GM13976 (cell line): ENCODE results near the gene GRK6.

Source experiments
- DNase-seq: peaks from one replicate; pipeline ENCODE4 v3.0.0; 2012; ENCODE audit warnings: low spot score
- in situ Hi-C: fragments of 300-500 bp; cut with MboI; formaldehyde crosslinking; loops from one replicate; pipeline ENCODE4 v1.12.0; 2022; ENCODE audit warnings: low sequenced_read_pairs, mixed read lengths, inconsistent platforms; ENCODE audit not compliant: unreplicated experiment
- TF ChIP-seq, protein P1 (sequence below): IDR thresholded peaks from 2 replicates; pipeline ENCODE4 v1.5.1; 2012; ENCODE audit warnings: borderline replicate concordance, mild to moderate bottlenecking; ENCODE audit not compliant: insufficient read depth; ENCODE audit errors: extremely low read depth, missing control alignments, control extremely low read depth

The GRK6 gene

DNA sequence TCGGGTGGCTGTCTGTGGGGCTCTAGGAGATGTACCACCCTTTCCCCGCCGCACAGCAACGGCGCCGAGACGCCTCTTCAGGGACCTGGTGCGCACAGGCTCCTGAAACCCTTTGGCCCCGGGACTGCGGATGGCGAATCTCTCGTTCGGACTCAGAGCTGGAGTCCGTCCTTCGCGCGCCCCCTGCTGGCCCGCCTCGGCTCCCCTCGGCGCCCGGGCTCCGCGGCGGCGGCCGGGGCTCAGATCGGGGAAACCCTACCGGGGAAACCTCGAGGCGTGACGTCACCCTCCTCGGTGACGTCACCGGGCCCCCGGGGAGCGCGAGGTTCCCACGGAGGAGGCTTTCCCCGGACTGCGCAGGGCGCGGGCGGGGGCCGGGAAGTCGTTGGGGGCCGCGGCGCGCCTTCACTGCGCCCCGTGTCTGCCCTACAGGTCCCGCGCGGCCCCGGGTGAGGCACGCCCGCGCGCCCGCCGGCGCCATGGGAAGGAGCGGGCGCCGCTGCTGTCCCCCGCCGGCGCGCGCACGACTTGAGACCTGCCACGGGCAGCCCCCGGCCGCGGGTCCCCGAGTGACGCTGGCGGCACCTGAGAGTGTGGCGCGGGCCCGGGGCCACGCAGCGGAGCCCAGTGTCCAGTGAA is 28.0 kb downstream of the GRK6 start:
- TF ChIP-seq, protein P1, sequence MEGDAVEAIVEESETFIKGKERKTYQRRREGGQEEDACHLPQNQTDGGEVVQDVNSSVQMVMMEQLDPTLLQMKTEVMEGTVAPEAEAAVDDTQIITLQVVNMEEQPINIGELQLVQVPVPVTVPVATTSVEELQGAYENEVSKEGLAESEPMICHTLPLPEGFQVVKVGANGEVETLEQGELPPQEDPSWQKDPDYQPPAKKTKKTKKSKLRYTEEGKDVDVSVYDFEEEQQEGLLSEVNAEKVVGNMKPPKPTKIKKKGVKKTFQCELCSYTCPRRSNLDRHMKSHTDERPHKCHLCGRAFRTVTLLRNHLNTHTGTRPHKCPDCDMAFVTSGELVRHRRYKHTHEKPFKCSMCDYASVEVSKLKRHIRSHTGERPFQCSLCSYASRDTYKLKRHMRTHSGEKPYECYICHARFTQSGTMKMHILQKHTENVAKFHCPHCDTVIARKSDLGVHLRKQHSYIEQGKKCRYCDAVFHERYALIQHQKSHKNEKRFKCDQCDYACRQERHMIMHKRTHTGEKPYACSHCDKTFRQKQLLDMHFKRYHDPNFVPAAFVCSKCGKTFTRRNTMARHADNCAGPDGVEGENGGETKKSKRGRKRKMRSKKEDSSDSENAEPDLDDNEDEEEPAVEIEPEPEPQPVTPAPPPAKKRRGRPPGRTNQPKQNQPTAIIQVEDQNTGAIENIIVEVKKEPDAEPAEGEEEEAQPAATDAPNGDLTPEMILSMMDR, result peak; percentile 98
- DNase-seq, result peak; percentile 97
- in situ Hi-C loops, result loop anchor here (10.0 kb wide), 1 partner anchor 50 kb away; the partner anchor contains the start of genes F12 and PFN3

DNA sequence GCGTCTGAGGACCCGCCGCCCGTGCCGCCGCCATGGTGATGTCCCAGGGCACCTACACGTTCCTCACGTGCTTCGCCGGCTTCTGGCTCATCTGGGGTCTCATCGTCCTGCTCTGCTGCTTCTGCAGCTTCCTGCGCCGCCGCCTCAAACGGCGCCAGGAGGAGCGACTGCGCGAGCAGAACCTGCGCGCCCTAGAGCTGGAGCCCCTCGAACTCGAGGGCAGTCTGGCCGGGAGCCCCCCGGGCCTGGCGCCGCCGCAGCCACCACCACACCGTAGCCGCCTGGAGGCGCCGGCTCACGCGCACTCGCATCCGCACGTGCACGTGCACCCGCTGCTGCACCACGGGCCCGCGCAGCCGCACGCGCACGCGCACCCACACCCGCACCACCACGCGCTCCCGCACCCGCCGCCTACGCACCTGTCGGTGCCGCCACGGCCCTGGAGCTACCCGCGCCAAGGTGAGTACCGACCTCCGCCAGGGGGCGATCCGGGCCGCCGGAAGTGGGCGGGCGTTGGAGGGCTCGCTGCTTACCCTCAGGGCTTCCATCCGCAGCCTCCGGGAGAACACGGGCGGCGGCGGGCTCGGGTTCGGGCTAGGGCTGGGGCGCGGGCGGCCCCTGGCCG is 28.7 kb downstream of the GRK6 start:
- in situ Hi-C loops, result loop anchor here (10.0 kb wide), 1 partner anchor 50 kb away; the partner anchor contains the start of genes F12 and PFN3
- DNase-seq, result peak; percentile 89
- TF ChIP-seq, protein P1, result peak; percentile 90

DNA sequence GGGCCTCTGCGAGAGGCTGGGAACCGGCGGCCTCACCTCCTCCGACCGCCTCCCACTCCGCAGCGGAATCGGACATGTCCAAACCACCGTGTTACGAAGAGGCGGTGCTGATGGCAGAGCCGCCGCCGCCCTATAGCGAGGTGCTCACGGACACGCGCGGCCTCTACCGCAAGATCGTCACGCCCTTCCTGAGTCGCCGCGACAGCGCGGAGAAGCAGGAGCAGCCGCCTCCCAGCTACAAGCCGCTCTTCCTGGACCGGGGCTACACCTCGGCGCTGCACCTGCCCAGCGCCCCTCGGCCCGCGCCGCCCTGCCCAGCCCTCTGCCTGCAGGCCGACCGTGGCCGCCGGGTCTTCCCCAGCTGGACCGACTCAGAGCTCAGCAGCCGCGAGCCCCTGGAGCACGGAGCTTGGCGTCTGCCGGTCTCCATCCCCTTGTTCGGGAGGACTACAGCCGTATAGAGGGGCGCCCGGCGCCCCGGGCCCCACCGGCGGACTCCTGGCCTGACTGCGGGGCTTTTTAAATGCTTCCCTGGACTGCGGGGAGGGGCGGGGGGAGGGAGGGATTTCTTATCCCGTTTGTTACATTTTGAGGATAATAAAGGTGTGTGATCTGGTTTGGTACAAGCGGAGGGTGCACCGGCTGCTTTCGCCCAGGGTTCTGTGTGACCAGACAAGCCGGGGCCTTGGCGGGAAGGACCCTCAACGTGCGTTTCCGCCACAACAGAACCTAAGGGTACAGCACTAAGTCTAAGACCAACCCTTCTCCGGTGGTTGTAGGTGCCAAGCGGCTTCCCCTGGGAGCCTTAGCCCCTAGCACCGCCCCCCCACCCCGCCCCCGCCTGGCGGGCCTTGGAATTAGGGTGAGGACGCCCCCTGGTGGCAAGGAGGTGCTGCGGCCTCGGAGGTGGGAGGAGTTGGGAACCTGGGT is 29.4 kb downstream of the GRK6 start:
- DNase-seq, result peak; percentile 93
- TF ChIP-seq, protein P1, result peak; percentile 95
- in situ Hi-C loops, result loop anchor here (10.0 kb wide), 1 partner anchor 51 kb away; the partner anchor contains the start of genes F12 and PFN3

DNA sequence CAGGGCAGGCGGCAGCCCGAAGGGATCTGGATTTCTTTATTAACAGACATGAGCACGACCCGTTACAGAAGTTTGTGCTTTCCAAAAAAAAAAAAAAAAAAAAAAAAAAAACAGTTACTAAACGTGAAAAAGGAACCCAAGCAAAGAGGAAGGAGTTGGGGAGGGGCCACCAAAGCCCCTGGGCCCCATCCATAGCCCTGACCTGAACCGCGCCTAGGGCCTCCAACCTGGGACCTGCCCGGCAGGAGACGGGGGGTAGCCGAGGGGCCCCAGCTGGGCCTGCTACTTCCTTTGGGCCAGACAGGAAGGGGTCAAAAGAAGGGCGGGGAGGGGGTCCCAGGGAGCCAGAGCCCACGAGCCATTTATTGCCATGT is 30.1 kb downstream of the GRK6 start:
- in situ Hi-C loops, result loop anchor here (10.0 kb wide), 1 partner anchor 52 kb away; the partner anchor contains the start of genes F12 and PFN3
- DNase-seq, result no peak

DNA sequence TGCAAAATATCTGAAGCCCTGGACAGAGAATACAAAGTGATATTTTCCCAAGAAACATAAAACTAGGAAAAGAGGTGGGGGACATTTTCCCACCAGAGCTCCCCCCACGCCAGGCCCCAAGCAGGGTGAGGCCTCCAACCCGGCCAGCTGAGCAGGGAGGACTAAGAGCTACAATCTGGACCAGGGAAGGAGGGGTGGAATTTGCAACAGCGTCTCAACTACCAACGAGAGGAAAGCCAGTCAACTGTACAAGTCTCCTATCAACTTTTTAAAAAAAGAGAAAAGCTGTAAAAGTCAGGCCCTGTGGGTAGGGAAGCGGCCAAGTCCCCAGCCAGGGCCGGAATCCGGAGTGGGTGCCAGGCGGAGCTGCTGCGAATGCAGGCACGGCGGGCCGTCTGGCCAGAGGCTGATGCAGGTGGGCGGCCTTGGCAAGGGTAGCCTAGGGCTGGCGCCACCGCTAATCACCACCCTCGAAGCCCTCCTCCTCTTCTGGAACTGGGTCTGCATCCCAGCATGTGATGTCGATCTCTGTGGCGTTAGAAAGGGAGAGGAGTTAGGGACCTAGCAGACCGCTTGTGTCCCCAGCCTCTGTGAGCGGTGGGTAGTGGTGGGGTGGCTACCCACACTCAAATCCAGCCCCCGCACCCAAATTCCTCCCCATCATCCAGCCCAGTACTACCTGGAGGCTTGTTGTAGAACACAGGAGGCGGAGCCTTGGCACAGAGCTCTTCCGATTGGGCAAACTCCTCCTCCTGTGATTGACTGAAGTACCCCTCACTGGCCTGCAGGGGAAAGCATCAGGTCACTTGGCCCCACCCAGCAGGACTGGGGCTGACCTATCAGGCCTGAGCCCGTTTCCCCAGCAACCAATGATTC is 30.7 kb downstream of the GRK6 start:
- TF ChIP-seq, protein P1, result peak; percentile 16
- in situ Hi-C loops, result loop anchor here (10.0 kb wide), 1 partner anchor 52 kb away; the partner anchor contains the start of genes F12 and PFN3

More for the DNA sequence above, 30.1 kb downstream of the GRK6 start:
- TF ChIP-seq, protein P1, result no peak

More for the DNA sequence above, 30.7 kb downstream of the GRK6 start:
- peak; percentile 93 for DNase-seq
